Measurements from ENCODE around the gene PHLPP2.

The PHLPP2 gene

DNA sequence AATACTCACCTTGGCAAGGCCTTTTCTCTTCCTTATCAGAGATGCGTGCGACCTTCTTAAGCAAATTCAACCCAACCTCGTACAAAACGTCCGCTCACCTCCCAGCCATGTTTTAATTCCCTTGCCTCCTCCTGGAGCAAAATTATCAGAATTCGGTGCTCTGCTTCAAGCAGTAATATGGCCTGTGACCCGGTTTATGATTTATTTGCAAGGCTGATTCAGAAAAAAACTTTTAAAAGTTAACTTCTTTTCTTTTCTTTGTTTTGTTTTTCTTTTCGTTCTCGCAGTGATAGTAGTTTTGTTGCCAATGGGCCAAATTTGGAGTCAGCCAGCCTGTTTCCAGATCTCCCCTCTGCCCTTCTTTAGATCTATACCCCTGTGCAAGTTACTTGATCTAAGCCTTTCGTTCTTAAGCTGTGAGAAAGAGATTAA is at the start of gene PHLPP2:
PHLPP2 (minus strand) TSS at position 382 of the 432 bp plus-strand sequence. CDS start 9,906 bp downstream, outside the sequence.
- Histone ChIP-seq H3K36me3 (ENCODE audit: control insufficient read depth, insufficient read depth, low read length) (no peaks in the 10 kb centered on the region), H3K27ac (ENCODE audit: low read length) (no peak within 1 kb of the TSS), H3K9me3 (ENCODE audit: control insufficient read depth, insufficient read depth, low read length) (no peaks in the 10 kb centered on the region), H3K27me3 (ENCODE audit: control insufficient read depth, insufficient read depth, low read length) (no peaks in the 10 kb centered on the region), H3K4me1 (ENCODE audit: control insufficient read depth, insufficient read depth, low read length) (no peaks in the 10 kb centered on the region), H3K4me3 (ENCODE audit: low read length) (peak within 1 kb of the TSS; percentile 92)
- DNase-seq (ENCODE audit: low read depth, low spot score): no peak
- WGBS (ENCODE audit: insufficient coverage, insufficient read length): no CpG with 5 or more reads among the region's 10 CpGs

GRCh38 chr16:71771571-71771970 is 47.1 kb upstream of the PHLPP2 start:
- no peak for DNase-seq (ENCODE audit: low read depth, low spot score)
- H3K4me1 ChIP-seq (ENCODE audit: control insufficient read depth, insufficient read depth, low read length): no peaks in the 10 kb centered on the region
- no peak overlapping the region for H3K27ac ChIP-seq (ENCODE audit: low read length)
- H3K9me3 ChIP-seq (ENCODE audit: control insufficient read depth, insufficient read depth, low read length): no peaks in the 10 kb centered on the region
- peaks cover 2% of the 10 kb centered on the region; the same call in 1 of the 2 replicates for H3K36me3 ChIP-seq (ENCODE audit: control insufficient read depth, insufficient read depth, low read length)
- H3K27me3 ChIP-seq (ENCODE audit: control insufficient read depth, insufficient read depth, low read length): no peaks in the 10 kb centered on the region
- no peak overlapping the region for H3K4me3 ChIP-seq (ENCODE audit: low read length)

DNA sequence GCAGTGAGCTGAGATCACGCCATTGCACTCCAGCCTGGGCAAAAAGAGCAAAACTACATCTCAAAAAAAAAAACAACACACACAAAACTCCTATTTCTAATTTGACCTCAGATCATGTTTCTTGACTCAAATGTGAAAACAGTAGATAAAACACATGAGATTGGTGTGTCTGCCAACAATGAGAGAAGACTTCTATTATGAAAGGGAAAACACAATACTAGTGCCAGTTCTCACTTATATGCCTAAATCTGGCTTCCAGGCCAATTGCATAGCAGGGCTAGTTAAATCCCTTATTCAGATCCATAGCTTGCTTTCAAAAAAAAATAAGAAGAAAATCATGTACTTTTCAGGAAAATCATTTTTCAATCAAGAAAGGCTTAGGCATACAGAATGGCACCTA is 44.7 kb upstream of the PHLPP2 start:
- Histone ChIP-seq H3K4me1 (ENCODE audit: control insufficient read depth, insufficient read depth, low read length) (no peaks in the 10 kb centered on the region), H3K9me3 (ENCODE audit: control insufficient read depth, insufficient read depth, low read length) (no peaks in the 10 kb centered on the region), H3K4me3 (ENCODE audit: low read length) (no peak overlapping the region), H3K36me3 (ENCODE audit: control insufficient read depth, insufficient read depth, low read length) (peaks cover 2% of the 10 kb centered on the region; the same call in 1 of the 2 replicates), H3K27me3 (ENCODE audit: control insufficient read depth, insufficient read depth, low read length) (no peaks in the 10 kb centered on the region), H3K27ac (ENCODE audit: low read length) (no peak overlapping the region)
- no peak for DNase-seq (ENCODE audit: low read depth, low spot score)
- WGBS (ENCODE audit: insufficient coverage, insufficient read length): no CpG with 5 or more reads among the region's 1 CpG

DNA sequence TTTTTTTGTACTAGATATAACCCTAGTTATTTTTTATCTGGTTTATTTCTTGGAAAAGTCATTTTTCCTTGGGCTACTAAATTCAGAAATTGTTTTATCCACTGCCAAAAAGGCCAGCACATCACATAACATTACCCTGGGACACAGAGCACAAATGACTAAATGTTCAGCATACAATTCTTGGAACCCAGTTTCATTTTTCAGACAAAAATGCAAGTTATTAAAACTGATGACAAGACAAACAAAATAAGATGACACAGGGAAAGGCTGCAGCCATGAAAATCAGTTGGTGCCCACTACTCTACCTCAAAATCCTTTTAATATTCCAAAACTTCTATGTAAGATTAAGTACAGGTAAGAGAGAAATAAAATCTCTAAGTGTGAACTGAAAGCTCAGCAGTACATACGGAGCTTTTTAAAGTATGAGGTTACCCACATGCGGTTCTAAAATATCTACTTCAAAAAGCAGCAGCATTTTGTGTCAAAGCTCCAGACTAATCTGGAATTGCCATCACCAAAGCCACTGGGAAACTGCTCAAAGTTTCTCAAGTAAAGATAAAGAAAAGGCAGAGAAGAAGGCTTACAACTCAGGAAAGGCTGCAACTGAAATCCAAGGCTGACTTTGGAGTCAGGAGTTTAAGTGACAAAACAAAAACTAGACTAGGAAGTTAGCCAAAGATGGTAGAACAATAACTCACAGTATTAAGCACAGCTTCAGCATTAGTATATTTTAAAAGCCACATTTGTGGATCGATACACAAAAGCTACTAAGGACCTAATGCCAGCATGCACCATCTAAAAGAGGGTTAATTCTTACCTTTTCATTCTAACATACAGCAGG is 42.8 kb upstream of the PHLPP2 start:
- H3K4me3 ChIP-seq (ENCODE audit: low read length): no peak overlapping the region

GRCh38 chr16:71762186-71762585 is 37.7 kb upstream of the PHLPP2 start:
- Histone ChIP-seq H3K4me1 (ENCODE audit: control insufficient read depth, insufficient read depth, low read length) (no peaks in the 10 kb centered on the region), H3K27ac (ENCODE audit: low read length) (no peak overlapping the region), H3K9me3 (ENCODE audit: control insufficient read depth, insufficient read depth, low read length) (no peaks in the 10 kb centered on the region), H3K36me3 (ENCODE audit: control insufficient read depth, insufficient read depth, low read length) (peaks cover 5% of the 10 kb centered on the region; the same call in 1 of the 2 replicates), H3K27me3 (ENCODE audit: control insufficient read depth, insufficient read depth, low read length) (no peaks in the 10 kb centered on the region), H3K4me3 (ENCODE audit: low read length) (no peak overlapping the region)
- WGBS (ENCODE audit: insufficient coverage, insufficient read length): no CpG with 5 or more reads among the region's 2 CpGs
- no peak for DNase-seq (ENCODE audit: low read depth, low spot score)

More for the DNA sequence above, 42.8 kb upstream of the PHLPP2 start:
- H3K9me3 ChIP-seq (ENCODE audit: control insufficient read depth, insufficient read depth, low read length): no peaks in the 10 kb centered on the region
- H3K4me1 ChIP-seq (ENCODE audit: control insufficient read depth, insufficient read depth, low read length): no peaks in the 10 kb centered on the region
- no CpG with 5 or more reads among the region's 3 CpGs for WGBS (ENCODE audit: insufficient coverage, insufficient read length)
- H3K27me3 ChIP-seq (ENCODE audit: control insufficient read depth, insufficient read depth, low read length): no peaks in the 10 kb centered on the region
- DNase-seq (ENCODE audit: low read depth, low spot score): no peak
- no peaks in the 10 kb centered on the region; the same call in 1 of the 2 replicates for H3K36me3 ChIP-seq (ENCODE audit: control insufficient read depth, insufficient read depth, low read length)
- H3K27ac ChIP-seq (ENCODE audit: low read length): no peak overlapping the region

GRCh38 chr16:71761097-71761496 is 36.6 kb upstream of the PHLPP2 start:
- no peaks in the 10 kb centered on the region for H3K9me3 ChIP-seq (ENCODE audit: control insufficient read depth, insufficient read depth, low read length)
- no peaks in the 10 kb centered on the region for H3K27me3 ChIP-seq (ENCODE audit: control insufficient read depth, insufficient read depth, low read length)
- H3K36me3 ChIP-seq (ENCODE audit: control insufficient read depth, insufficient read depth, low read length): peaks cover 5% of the 10 kb centered on the region; the same call in 1 of the 2 replicates
- H3K4me1 ChIP-seq (ENCODE audit: control insufficient read depth, insufficient read depth, low read length): no peaks in the 10 kb centered on the region
- DNase-seq (ENCODE audit: low read depth, low spot score): no peak
- 100% methylated on average over 1 of the region's 2 CpGs for WGBS (ENCODE audit: insufficient coverage, insufficient read length)
- H3K4me3 ChIP-seq (ENCODE audit: low read length): no peak overlapping the region
- no peak overlapping the region for H3K27ac ChIP-seq (ENCODE audit: low read length)

- no peak for DNase-seq (ENCODE audit: low read depth, low spot score)
- Histone ChIP-seq H3K4me3 (ENCODE audit: low read length) (no peak overlapping the region), H3K9me3 (ENCODE audit: control insufficient read depth, insufficient read depth, low read length) (no peaks in the 10 kb centered on the region), H3K4me1 (ENCODE audit: control insufficient read depth, insufficient read depth, low read length) (no peaks in the 10 kb centered on the region), H3K27ac (ENCODE audit: low read length) (no peak overlapping the region), H3K27me3 (ENCODE audit: control insufficient read depth, insufficient read depth, low read length) (no peaks in the 10 kb centered on the region), H3K36me3 (ENCODE audit: control insufficient read depth, insufficient read depth, low read length) (peaks cover 5% of the 10 kb centered on the region; the same call in 1 of the 2 replicates)
- no CpG with 5 or more reads among the region's 5 CpGs for WGBS (ENCODE audit: insufficient coverage, insufficient read length)
These were observed 33.8 kb upstream of the PHLPP2 start for GRCh38 chr16:71758293-71758760.

GRCh38 chr16:71754652-71755051 is 30.2 kb upstream of the PHLPP2 start:
- H3K27ac ChIP-seq (ENCODE audit: low read length): no peak overlapping the region
- H3K36me3 ChIP-seq (ENCODE audit: control insufficient read depth, insufficient read depth, low read length): peaks cover 6% of the 10 kb centered on the region; the same call in 1 of the 2 replicates
- H3K4me1 ChIP-seq (ENCODE audit: control insufficient read depth, insufficient read depth, low read length): no peaks in the 10 kb centered on the region
- H3K27me3 ChIP-seq (ENCODE audit: control insufficient read depth, insufficient read depth, low read length): no peaks in the 10 kb centered on the region
- no peak overlapping the region for H3K4me3 ChIP-seq (ENCODE audit: low read length)
- DNase-seq (ENCODE audit: low read depth, low spot score): no peak
- no peaks in the 10 kb centered on the region for H3K9me3 ChIP-seq (ENCODE audit: control insufficient read depth, insufficient read depth, low read length)
- no CpG with 5 or more reads among the region's 2 CpGs for WGBS (ENCODE audit: insufficient coverage, insufficient read length)

DNA sequence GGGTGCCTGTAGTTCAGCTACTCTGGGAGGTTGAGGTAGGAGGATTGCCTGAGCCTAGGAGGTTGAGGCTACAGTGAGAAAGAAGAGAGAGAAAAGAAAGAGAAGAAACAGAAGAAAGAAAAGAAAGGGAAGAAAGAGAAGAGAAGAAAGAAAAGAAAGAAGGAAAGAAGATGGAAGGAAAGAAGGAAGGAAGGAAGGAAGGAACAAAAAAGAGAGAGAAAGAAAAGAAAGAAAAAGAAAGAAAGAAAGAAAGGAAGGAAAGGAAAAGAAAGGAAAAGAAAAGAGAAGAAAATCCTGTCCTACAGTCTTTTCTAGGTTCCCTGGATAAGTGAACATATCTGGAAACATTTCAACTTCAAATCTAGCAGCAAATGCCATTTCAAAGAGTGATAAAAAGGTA is 29.6 kb upstream of the PHLPP2 start:
- no peaks in the 10 kb centered on the region for H3K9me3 ChIP-seq (ENCODE audit: control insufficient read depth, insufficient read depth, low read length)
- no peaks in the 10 kb centered on the region for H3K4me1 ChIP-seq (ENCODE audit: control insufficient read depth, insufficient read depth, low read length)
- no peak for DNase-seq (ENCODE audit: low read depth, low spot score)
- no peaks in the 10 kb centered on the region for H3K27me3 ChIP-seq (ENCODE audit: control insufficient read depth, insufficient read depth, low read length)
- H3K36me3 ChIP-seq (ENCODE audit: control insufficient read depth, insufficient read depth, low read length): peaks cover 8% of the 10 kb centered on the region; the same call in 1 of the 2 replicates
- H3K27ac ChIP-seq (ENCODE audit: low read length): no peak overlapping the region
- no peak overlapping the region for H3K4me3 ChIP-seq (ENCODE audit: low read length)

DNA sequence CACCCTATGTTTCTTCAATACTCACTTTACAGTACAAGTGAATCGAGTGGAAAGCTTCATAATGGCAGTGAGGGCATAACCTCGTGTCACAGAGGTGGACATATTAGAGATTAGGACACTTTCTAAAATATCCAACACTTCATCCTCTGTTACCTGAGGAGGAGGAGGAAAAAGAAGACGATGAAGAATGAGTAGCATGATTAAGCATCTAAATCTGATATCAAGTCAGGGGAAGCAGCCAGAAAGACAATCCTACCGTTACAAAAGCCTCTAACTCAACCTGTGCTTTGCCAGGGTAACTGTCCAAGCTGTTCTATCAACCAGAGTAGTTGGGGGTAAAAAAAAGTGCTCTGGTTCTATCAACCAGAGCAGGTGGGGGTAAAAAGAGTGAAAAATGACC is 23.7 kb upstream of the PHLPP2 start:
- no CpG with 5 or more reads among the region's 4 CpGs for WGBS (ENCODE audit: insufficient coverage, insufficient read length)
- Histone ChIP-seq H3K4me3 (ENCODE audit: low read length) (no peak overlapping the region), H3K9me3 (ENCODE audit: control insufficient read depth, insufficient read depth, low read length) (no peaks in the 10 kb centered on the region), H3K27me3 (ENCODE audit: control insufficient read depth, insufficient read depth, low read length) (no peaks in the 10 kb centered on the region), H3K36me3 (ENCODE audit: control insufficient read depth, insufficient read depth, low read length) (peaks cover 3% of the 10 kb centered on the region; the same call in 1 of the 2 replicates), H3K27ac (ENCODE audit: low read length) (no peak overlapping the region), H3K4me1 (ENCODE audit: control insufficient read depth, insufficient read depth, low read length) (no peaks in the 10 kb centered on the region)
- no peak for DNase-seq (ENCODE audit: low read depth, low spot score)

All from iPS DF 6.9 (cell line).